ENCODE results near the gene GALNT10.

GALNT10 gene

GRCh38 chr5:154445422-154446194, 255.1 kb downstream of the GALNT10 start, which contains the start of gene SAP30L:
Gene SAP30L (plus strand): TSS chr5:154445997. CDS start chr5:154446605, 608 bp downstream.
- DNase-seq (ENCODE audit: low read depth in 1 of 2, low spot score in 1 of 2), result peak; percentile 81 to 95
- H3K27me3 ChIP-seq (ENCODE audit: insufficient read depth, poor library complexity, severe bottlenecking), result no peaks in the 10 kb centered on the region
- peak within 1 kb of the TSS; percentile 74 for H3K4me3 ChIP-seq (replicated peaks; ENCODE audit: insufficient read depth, low read length)
- TF ChIP-seq, protein P1, sequence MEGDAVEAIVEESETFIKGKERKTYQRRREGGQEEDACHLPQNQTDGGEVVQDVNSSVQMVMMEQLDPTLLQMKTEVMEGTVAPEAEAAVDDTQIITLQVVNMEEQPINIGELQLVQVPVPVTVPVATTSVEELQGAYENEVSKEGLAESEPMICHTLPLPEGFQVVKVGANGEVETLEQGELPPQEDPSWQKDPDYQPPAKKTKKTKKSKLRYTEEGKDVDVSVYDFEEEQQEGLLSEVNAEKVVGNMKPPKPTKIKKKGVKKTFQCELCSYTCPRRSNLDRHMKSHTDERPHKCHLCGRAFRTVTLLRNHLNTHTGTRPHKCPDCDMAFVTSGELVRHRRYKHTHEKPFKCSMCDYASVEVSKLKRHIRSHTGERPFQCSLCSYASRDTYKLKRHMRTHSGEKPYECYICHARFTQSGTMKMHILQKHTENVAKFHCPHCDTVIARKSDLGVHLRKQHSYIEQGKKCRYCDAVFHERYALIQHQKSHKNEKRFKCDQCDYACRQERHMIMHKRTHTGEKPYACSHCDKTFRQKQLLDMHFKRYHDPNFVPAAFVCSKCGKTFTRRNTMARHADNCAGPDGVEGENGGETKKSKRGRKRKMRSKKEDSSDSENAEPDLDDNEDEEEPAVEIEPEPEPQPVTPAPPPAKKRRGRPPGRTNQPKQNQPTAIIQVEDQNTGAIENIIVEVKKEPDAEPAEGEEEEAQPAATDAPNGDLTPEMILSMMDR (IDR thresholded peaks at IDR 0.05; ENCODE audit: insufficient read depth, low read length), result no peak
- TF ChIP-seq POLR2AphosphoS5 (IDR thresholded peaks at IDR 0.05; ENCODE audit: low read depth) (peak; percentile 60; the same call in 1 of the 2 replicates), GABPA (IDR thresholded peaks at IDR 0.05; ENCODE audit: low read depth) (peak; percentile 83), SPI1 (IDR thresholded peaks at IDR 0.05; ENCODE audit: borderline replicate concordance, low read depth) (0 out of 2 replicates have a peak, but pooled peaks have one; percentile 54), REST (IDR thresholded peaks at IDR 0.05; ENCODE audit: insufficient replicate concordance, low read depth) (peak; percentile 25)
- H3K27ac ChIP-seq (replicated peaks), result peak within 1 kb of the TSS; percentile 69

DNA sequence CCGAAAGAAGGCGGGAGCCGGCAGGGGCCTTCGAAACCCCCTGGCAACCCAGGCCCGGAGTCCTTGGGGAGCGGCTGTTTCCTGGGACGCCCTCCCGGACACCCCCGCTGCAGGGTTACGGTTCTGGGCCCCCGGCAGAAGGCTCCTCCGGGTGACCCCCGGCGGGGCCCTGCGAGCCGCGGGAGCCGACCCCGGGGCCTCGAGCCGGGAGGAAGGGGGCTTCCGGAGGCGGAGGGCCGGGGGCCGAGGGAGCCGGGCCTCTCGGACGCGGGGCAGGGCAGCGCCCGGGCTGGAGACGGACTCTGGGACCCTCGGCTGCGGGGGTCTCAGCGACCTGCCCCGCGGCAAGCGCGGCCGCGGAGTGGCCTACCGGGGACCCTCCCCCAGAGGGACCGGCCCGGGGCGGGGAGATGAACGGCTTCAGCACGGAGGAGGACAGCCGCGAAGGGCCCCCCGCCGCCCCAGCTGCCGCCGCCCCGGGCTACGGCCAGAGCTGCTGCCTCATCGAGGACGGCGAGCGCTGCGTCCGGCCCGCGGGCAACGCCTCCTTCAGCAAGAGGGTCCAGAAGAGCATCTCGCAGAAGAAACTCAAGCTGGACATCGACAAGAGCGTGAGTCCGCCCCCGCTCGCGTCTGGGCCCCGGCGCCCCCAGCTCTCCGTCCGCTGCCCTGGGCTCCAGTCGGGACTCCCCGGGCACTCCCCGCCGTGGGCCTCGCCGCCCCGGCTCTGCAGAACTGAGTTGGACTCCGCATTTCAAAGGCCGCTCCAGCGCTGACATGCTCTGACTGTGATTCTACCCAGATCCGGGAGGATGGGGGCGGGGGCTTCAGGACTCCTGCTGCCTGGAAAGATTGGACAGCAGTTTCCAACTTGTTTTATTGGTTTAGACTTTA, 255.9 kb downstream of the GALNT10 start:
- Histone ChIP-seq H3K27ac (replicated peaks) (peak overlapping the region; percentile 66), H3K4me3 (replicated peaks; ENCODE audit: insufficient read depth, low read length) (peak overlapping the region; percentile 74), H3K27me3 (ENCODE audit: insufficient read depth, poor library complexity, severe bottlenecking) (no peaks in the 10 kb centered on the region)
- DNase-seq (ENCODE audit: low read depth in 1 of 2, low spot score in 1 of 2), result peak in 1 of 2 experiments; percentile 11
- TF ChIP-seq REST (IDR thresholded peaks at IDR 0.05; ENCODE audit: insufficient replicate concordance, low read depth) (no peak), SPI1 (IDR thresholded peaks at IDR 0.05; ENCODE audit: borderline replicate concordance, low read depth) (no peak), POLR2AphosphoS5 (IDR thresholded peaks at IDR 0.05; ENCODE audit: low read depth) (no peak), GABPA (IDR thresholded peaks at IDR 0.05; ENCODE audit: low read depth) (no peak)
- TF ChIP-seq, protein P1 (IDR thresholded peaks at IDR 0.05; ENCODE audit: insufficient read depth, low read length), result no peak

DNA sequence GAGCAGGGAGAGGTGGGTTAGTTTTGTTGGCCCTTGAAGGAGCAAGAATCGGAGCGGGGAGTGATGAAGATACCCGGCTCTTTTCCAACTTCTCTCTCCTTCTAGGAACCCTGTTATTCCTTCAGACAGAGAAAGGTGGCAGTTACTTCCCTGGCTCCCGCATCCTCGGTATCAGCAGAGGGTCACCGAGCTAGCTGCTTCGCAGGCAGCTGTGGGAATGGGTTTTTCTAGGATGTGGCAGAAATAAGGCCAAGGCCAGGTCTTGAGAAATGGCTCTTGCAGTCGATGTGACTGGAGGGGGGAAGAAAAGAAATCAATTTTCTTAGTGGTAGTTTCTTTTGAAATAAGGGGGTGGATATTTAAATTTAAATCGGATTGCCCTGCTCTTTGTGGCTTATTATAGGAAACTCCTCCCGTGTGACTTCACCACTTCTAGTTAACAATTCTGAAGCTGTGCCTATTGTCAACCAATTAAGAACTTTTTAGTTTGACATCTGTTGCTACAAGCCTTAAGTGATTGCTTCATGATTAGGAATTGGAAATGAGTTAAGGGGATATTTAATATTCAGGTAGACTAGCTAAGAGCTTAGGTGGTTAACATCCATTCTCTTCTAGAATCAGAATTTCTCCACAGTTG, 256.7 kb downstream of the GALNT10 start:
- Histone ChIP-seq H3K4me3 (replicated peaks; ENCODE audit: insufficient read depth, low read length) (peak overlapping the region; percentile 74), H3K27ac (replicated peaks) (no peak overlapping the region), H3K27me3 (ENCODE audit: insufficient read depth, poor library complexity, severe bottlenecking) (no peaks in the 10 kb centered on the region)
- DNase-seq (ENCODE audit: low read depth in 1 of 2, low spot score in 1 of 2), result no peak
- no peak for TF ChIP-seq SPI1 (IDR thresholded peaks at IDR 0.05; ENCODE audit: borderline replicate concordance, low read depth)
- peak; percentile 25 for TF ChIP-seq REST (IDR thresholded peaks at IDR 0.05; ENCODE audit: insufficient replicate concordance, low read depth)
- TF ChIP-seq, protein P1 (IDR thresholded peaks at IDR 0.05; ENCODE audit: insufficient read depth, low read length), result no peak

Measured in HL-60 (cell line).